ENCODE measurements around the gene CRKL.
"Not testable (repeated sequence)": the region's sequence is repeated elsewhere in the genome, so short reads cannot be mapped to it uniquely, and the experiment has no call there.

CRKL gene

GRCh38 chr22:20933910-20934309 lies 16.7 kb downstream of the CRKL start:
- no peak for DNase-seq

GRCh38 chr22:20935049-20935448 lies 17.8 kb downstream of the CRKL start:
- DNase-seq = not testable (repeated sequence)

- not testable (repeated sequence) for DNase-seq
These were observed 18.8 kb downstream of the CRKL start for GRCh38 chr22:20935780-20936539.

GRCh38 chr22:20937031-20937793 lies 20.0 kb downstream of the CRKL start:
- no peak for DNase-seq

GRCh38 chr22:20937794-20938671 lies 20.8 kb downstream of the CRKL start:
- DNase-seq = no peak

- not testable (repeated sequence) for DNase-seq
These were observed 22.4 kb downstream of the CRKL start for GRCh38 chr22:20939457-20940185.

GRCh38 chr22:20940186-20940651 lies 23.0 kb downstream of the CRKL start:
- no peak for DNase-seq

GRCh38 chr22:20940904-20941385 lies 23.7 kb downstream of the CRKL start:
- no peak for DNase-seq

GRCh38 chr22:20942203-20942902 lies 25.1 kb downstream of the CRKL start:
- DNase-seq = not testable (repeated sequence)

- DNase-seq = no peak
These were observed 26.1 kb downstream of the CRKL start for GRCh38 chr22:20943104-20943933.

GRCh38 chr22:20944042-20944441 lies 26.8 kb downstream of the CRKL start:
- DNase-seq = no peak

GRCh38 chr22:20945578-20945934 lies 28.3 kb downstream of the CRKL start:
- no peak for DNase-seq

- DNase-seq = no peak
These were observed 29.1 kb downstream of the CRKL start for GRCh38 chr22:20946080-20946986.

- no peak for DNase-seq
These were observed 29.8 kb downstream of the CRKL start for GRCh38 chr22:20946991-20947390.

GRCh38 chr22:20948450-20948849 lies 31.2 kb downstream of the CRKL start:
- DNase-seq = no peak

GRCh38 chr22:20948989-20949388 lies 31.8 kb downstream of the CRKL start:
- DNase-seq = no peak

GRCh38 chr22:20949698-20950183 lies 32.5 kb downstream of the CRKL start:
- no peak for DNase-seq
